Panc1 (cell line): ENCODE data around the gene CA5A. TPM values are rescaled to one million over a fixed set of nuclear protein-coding genes. Genes with fewer than 3 reads are reported as not detected.

Experiments
- ATAC-seq: fragments of 200-7000 bp; cut with Tn5 transposase; 2 replicates; pipeline ENCODE4 v1.9.1; 2020; ENCODE audit warnings: mild to moderate bottlenecking, moderate library complexity
- BruUV-seq: library from RNA; stranded (reverse); fragments of 400-500 nt; replicated peaks from 2 replicates; lab custom pipeline; 2021; lab: Mats Ljungman, UMichigan
- CTCF ChIA-PET: fragments of 300-600 bp; sonication (Branson Sonifier 250); formaldehyde crosslinking; loops from one replicate; lab custom pipeline; 2022; ENCODE audit warnings: antibody characterized with exemption; lab: Charles Lee
- POLR2A ChIA-PET: fragments of 300-600 bp; sonication (Branson Sonifier 250); formaldehyde crosslinking; loops from one replicate; lab custom pipeline; 2022; ENCODE audit warnings: antibody characterized with exemption; lab: Charles Lee
- DNase-seq: peaks from one replicate; pipeline ENCODE4 v3.0.0-alpha.2; 2010; ENCODE audit warnings: low read depth, low spot score
- H3K27ac ChIP-seq: 2 replicates; pipeline ENCODE4 v1.5.1; 2011; ENCODE audit warnings: mild to moderate bottlenecking, low read length, inconsistent platforms
- H3K27me3 ChIP-seq: fragments of 200-500 bp; sonication (Bioruptor generic); 2 replicates; pipeline ENCODE4 v1.6.0; 2014; ENCODE audit warnings: low read length, inconsistent platforms; ENCODE audit not compliant: control insufficient read depth, insufficient read depth
- H3K36me3 ChIP-seq: fragments of 200-500 bp; sonication (Bioruptor generic); 2 replicates; pipeline ENCODE4 v1.5.1; 2014; ENCODE audit warnings: inconsistent platforms, mild to moderate bottlenecking, low read length, moderate library complexity; ENCODE audit not compliant: control insufficient read depth, insufficient read depth
- H3K4me1 ChIP-seq: 2 replicates; pipeline ENCODE4 v1.5.1; 2011; ENCODE audit warnings: inconsistent platforms, mild to moderate bottlenecking, low read length, moderate library complexity; ENCODE audit not compliant: control insufficient read depth, insufficient read depth
- H3K4me3 ChIP-seq, 2 experiments: 2 replicates each; pipeline ENCODE4 v1.5.1; 2011 to 2012; ENCODE audit warnings: low read depth in 2 of 2, low read length in 2 of 2, mild to moderate bottlenecking in 2 of 2, inconsistent platforms in 1 of 2, moderate library complexity in 1 of 2
- H3K9me3 ChIP-seq: fragments of 200-500 bp; sonication (Bioruptor generic); 2 replicates; pipeline ENCODE4 v1.5.1; 2014; ENCODE audit warnings: low read depth, mild to moderate bottlenecking, inconsistent platforms, low read length, moderate library complexity; ENCODE audit not compliant: control insufficient read depth, insufficient read depth
- CTCF ChIP-seq: fragments of 450-650 bp; IDR thresholded peaks from 2 replicates; pipeline ENCODE4 v1.5.1; 2017; ENCODE audit warnings: mild to moderate bottlenecking
- POLR2AphosphoS5 ChIP-seq: IDR thresholded peaks from 2 replicates; pipeline ENCODE4 v1.6.1; 2012; ENCODE audit warnings: mild to moderate bottlenecking, low read depth, low read length, moderate library complexity
- REST ChIP-seq, 2 experiments: IDR thresholded peaks; 2 replicates each; pipeline ENCODE4 v1.6.1; 2011 to 2012; ENCODE audit warnings: low read depth in 2 of 2, control low read depth in 1 of 2, low read length in 1 of 2, mild to moderate bottlenecking in 1 of 2, moderate library complexity in 1 of 2; ENCODE audit not compliant: insufficient read depth in 1 of 2
- SIN3A ChIP-seq: IDR thresholded peaks from 2 replicates; pipeline ENCODE4 v1.6.1; 2012; ENCODE audit warnings: low read depth, mild to moderate bottlenecking, low read length, moderate library complexity, borderline replicate concordance; ENCODE audit not compliant: insufficient read depth
- TCF7L2 ChIP-seq: IDR thresholded peaks from 2 replicates; pipeline ENCODE4 v1.6.1; 2011; ENCODE audit warnings: mild to moderate bottlenecking, low read depth, low read length, inconsistent platforms
- in situ Hi-C: cut with HindIII; loops from 2 replicates; pipeline ENCODE4 v1.10.0; 2016; ENCODE audit warnings: low sequenced_read_pairs, low pct_unique_long_range_greater_than_20kb
- intact Hi-C: fragments of 100-400 bp; cut with micrococcal nuclease; formaldehyde crosslinking; loops from one replicate; pipeline ENCODE4 v1.10.0; 2022; ENCODE audit not compliant: unreplicated experiment
- total RNA-seq: library from RNA; stranded (reverse); gene quantifications from one replicate; pipeline ENCODE4 v1.2.1, GENCODE V29; 2021; ENCODE audit not compliant: unreplicated experiment

The CA5A gene
- total RNA-seq, 1 experiment from 2014 or later: not detected

- Histone ChIP-seq H3K4me1 (peaks cover 13% of the 10 kb centered on the region), H3K36me3 (no peaks in the 10 kb centered on the region), H3K27ac (no peak overlapping the region), H3K27me3 (no peaks in the 10 kb centered on the region), H3K4me3 (no peak overlapping the region), H3K9me3 (no peaks in the 10 kb centered on the region)
- BruUV-seq: no TSS peak
- TF ChIP-seq TCF7L2 (no peak), POLR2AphosphoS5 (no peak), SIN3A (no peak), CTCF (no peak), REST (IDR thresholded peaks at IDR 0.05; ENCODE audit: insufficient read depth in 1 of 2, low read depth in 2 of 2, low read length in 1 of 2) (no peak)
- in situ Hi-C loops: no loop called here
- intact Hi-C loops: no loop called here
- ChIA-PET POLR2A (no interaction called here), CTCF (no interaction called here)
- ATAC-seq (no peak), DNase-seq (no peak)
Observed at GRCh38 chr16:87964049-87964659, 27.8 kb upstream of the CA5A start.

GRCh38 chr16:87963400-87963799 is 27.1 kb upstream of the CA5A start:
- no TSS peak for BruUV-seq
- Histone ChIP-seq H3K27me3 (no peaks in the 10 kb centered on the region), H3K4me1 (peaks cover 13% of the 10 kb centered on the region), H3K9me3 (no peaks in the 10 kb centered on the region), H3K4me3 (no peak overlapping the region), H3K36me3 (no peaks in the 10 kb centered on the region), H3K27ac (no peak overlapping the region)
- DNase-seq: no peak
- intact Hi-C loops: no loop called here
- ATAC-seq: peak; percentile 46; the same call in 1 of the 2 replicates
- in situ Hi-C loops: no loop called here
- TF ChIP-seq POLR2AphosphoS5 (no peak), SIN3A (no peak), REST (IDR thresholded peaks at IDR 0.05; ENCODE audit: insufficient read depth in 1 of 2, low read depth in 2 of 2, low read length in 1 of 2) (no peak)
- ChIA-PET POLR2A (no interaction called here), CTCF (no interaction called here)
